Uterus (tissue), 4 donors: ENCODE measurements around the gene REN. TPM values are rescaled to one million over a fixed set of nuclear protein-coding genes. Genes with fewer than 3 reads are reported as not detected.

Experiments
- DNase-seq, 2 donors: peaks; one replicate each; pipeline ENCODE4 v3.0.0-alpha.2; 2019 to 2020
- H3K27ac ChIP-seq, 2 donors: fragments of 200-600 bp; sonication (generic); 1 replicate in 1 of 2; 2 replicates in 1 of 2; pipeline ENCODE4 v1.5.1; 2016 to 2018
- H3K27me3 ChIP-seq, 2 donors: fragments of 200-600 bp; sonication (generic); one replicate each; pipeline ENCODE4 v1.5.1; 2018 to 2019; ENCODE audit warnings: control low read depth in 1 of 2
- H3K36me3 ChIP-seq, 2 donors: fragments of 200-600 bp; sonication (generic); one replicate each; pipeline ENCODE4 v1.5.1; 2019; ENCODE audit warnings: control low read depth in 1 of 2
- H3K4me1 ChIP-seq, 2 donors: fragments of 200-600 bp; sonication (generic); one replicate each; pipeline ENCODE4 v1.5.1; 2018 to 2019; ENCODE audit warnings: control low read depth in 1 of 2
- H3K4me3 ChIP-seq, 2 donors: fragments of 200-600 bp; sonication (generic); 1 replicate in 1 of 2; 2 replicates in 1 of 2; pipeline ENCODE4 v1.5.1; 2018 to 2019; ENCODE audit warnings: mild to moderate bottlenecking in 1 of 2
- H3K9me3 ChIP-seq, 2 donors: fragments of 200-600 bp; sonication (generic); one replicate each; pipeline ENCODE4 v1.5.1; 2019; ENCODE audit warnings: control low read depth in 1 of 2
- CTCF ChIP-seq, 4 experiments: fragments of 200-600 bp in 2 of 4; fragments of 450-650 bp in 2 of 4; sonication (generic) in 2 of 4; IDR thresholded peaks; one replicate each; pipeline ENCODE4 v1.5.1; 2016 to 2019; ENCODE audit warnings: antibody characterized with exemption in 4 of 4, mild to moderate bottlenecking in 2 of 4, moderate library complexity in 1 of 4
- POLR2A ChIP-seq, 2 donors: fragments of 450-650 bp; IDR thresholded peaks; one replicate each; pipeline ENCODE4 v1.6.1; 2016; ENCODE audit warnings: antibody characterized with exemption in 2 of 2, mild to moderate bottlenecking in 1 of 2, moderate library complexity in 1 of 2
- intact Hi-C: fragments of 100-400 bp; cut with DNase I; formaldehyde crosslinking; loops from one replicate; pipeline ENCODE4 v1.15.1; 2023; ENCODE audit warnings: low total_unique reads
- total RNA-seq, 4 donors: library from RNA; depleted of rRNA in 3 of 4; stranded (reverse); fragments of >200 nt in 3 of 4; gene quantifications; one replicate each; pipeline versions ENCODE4 v1.1.0 to v1.2.4, GENCODE V29; 2014 to 2023
- donor health status: DM: yes; HTN: yes; CAD: no.

Gene REN
- total RNA-seq, 4 donors from 2014 or later, result 6.8 to 9.4 TPM; not detected in 2

- intact Hi-C loops, result no loop called here
- Histone ChIP-seq H3K36me3 (no peaks in the 10 kb centered on the region), H3K27me3 (no peaks in the 10 kb centered on the region), H3K27ac (no peak overlapping the region), H3K4me3 (no peak overlapping the region), H3K4me1 (no peaks in the 10 kb centered on the region), H3K9me3 (peaks cover 0 to 5% of the 10 kb centered on the region in 2 donors)
- no peak for TF ChIP-seq POLR2A (IDR thresholded peaks at IDR 0.05)
- TF ChIP-seq CTCF (IDR thresholded peaks at IDR 0.05), result no peak
- DNase-seq, result no peak
Measured at GRCh38 chr1:204172404-204173029, 6.4 kb upstream of the REN start.

DNA sequence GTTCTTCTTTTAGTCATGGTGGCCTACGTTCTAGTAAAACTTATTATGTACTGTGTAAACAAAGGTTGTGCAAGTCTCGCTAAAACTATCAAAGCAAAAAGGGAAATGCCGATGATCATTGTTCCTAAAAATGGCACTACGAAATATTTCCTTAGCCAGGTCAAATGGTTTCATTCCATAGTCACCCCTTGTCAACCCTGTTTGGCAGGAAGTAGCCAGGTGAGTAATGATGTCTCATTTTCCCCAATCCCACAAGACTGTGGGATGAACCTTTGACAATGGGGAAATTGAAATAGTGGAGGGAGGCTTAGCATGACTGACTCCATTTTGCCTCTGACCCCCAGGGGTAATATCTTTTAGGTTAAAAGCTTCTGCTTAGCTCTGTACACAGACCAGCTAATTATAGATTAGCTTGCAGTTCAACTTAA lies 5.6 kb upstream of the REN start:
- Histone ChIP-seq H3K27me3 (no peaks in the 10 kb centered on the region), H3K9me3 (peaks cover 0 to 5% of the 10 kb centered on the region in 2 donors), H3K36me3 (no peaks in the 10 kb centered on the region), H3K4me3 (no peak overlapping the region), H3K4me1 (no peaks in the 10 kb centered on the region), H3K27ac (no peak overlapping the region)
- TF ChIP-seq CTCF (IDR thresholded peaks at IDR 0.05), result no peak
- TF ChIP-seq POLR2A (IDR thresholded peaks at IDR 0.05), result no peak
- DNase-seq, result no peak
- intact Hi-C loops, result no loop called here

DNA sequence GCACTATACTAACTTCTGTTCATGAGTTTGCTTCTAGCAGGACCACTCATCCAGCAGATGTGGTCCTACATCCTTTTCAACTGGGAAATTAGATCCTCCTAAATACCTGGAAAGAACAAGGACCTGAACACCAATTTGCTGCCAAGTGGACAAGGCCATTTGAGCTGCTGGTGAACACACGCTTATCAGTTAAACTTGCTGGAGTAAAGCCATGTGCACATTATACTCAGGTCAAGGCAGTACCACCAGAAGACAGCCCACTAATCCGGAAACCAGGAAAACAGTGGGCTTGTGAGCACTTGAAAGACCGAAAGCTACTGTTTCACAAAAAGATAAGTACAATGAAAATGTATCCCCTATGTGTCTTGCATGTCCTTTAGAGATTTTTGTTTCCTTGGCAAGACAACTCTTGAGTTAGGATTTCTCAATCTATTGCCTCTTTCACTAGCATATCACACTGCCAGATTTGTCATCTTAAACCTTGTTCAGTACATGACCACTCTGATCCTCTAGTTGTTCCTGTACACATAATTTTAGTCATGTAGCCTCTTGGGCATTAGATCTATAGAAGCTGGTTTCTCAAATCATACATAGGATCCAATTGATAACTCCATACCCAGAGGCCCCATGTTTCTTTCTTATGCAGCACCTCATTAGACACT lies 4.5 kb upstream of the REN start:
- Histone ChIP-seq H3K9me3 (peaks cover 0 to 5% of the 10 kb centered on the region in 2 donors), H3K4me3 (no peak overlapping the region), H3K27ac (no peak overlapping the region), H3K36me3 (no peaks in the 10 kb centered on the region), H3K4me1 (no peaks in the 10 kb centered on the region), H3K27me3 (no peaks in the 10 kb centered on the region)
- DNase-seq, result no peak
- TF ChIP-seq POLR2A (IDR thresholded peaks at IDR 0.05), result no peak
- no peak for TF ChIP-seq CTCF (IDR thresholded peaks at IDR 0.05)
- intact Hi-C loops, result no loop called here

- Histone ChIP-seq H3K36me3 (no peaks in the 10 kb centered on the region), H3K9me3 (peaks cover 0 to 5% of the 10 kb centered on the region in 2 donors), H3K27me3 (no peaks in the 10 kb centered on the region), H3K27ac (no peak overlapping the region), H3K4me1 (no peaks in the 10 kb centered on the region), H3K4me3 (no peak overlapping the region)
- TF ChIP-seq CTCF (IDR thresholded peaks at IDR 0.05) (no peak), POLR2A (IDR thresholded peaks at IDR 0.05) (no peak)
- no peak for DNase-seq
- intact Hi-C loops, result no loop called here
Measured at GRCh38 chr1:204169858-204170257, 3.7 kb upstream of the REN start.

DNA sequence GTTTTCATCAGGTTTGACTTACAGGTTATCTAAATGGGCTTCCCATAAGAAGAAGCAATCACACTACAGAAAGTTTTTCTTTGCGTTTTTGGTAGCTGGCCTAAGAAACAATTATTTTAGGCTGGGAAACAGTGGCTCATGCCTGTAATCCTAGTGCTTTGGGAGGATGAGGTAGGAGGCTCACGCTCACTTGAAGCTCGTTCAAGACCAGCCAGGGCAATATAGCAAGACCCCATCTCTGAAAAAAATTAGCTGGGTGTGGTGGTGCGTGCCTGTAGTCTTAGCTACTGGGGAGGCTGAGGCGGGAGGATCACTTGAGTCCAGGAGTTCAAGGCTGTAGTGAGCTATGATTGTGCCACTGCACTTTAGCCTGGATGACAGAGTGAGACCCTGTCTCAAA lies 1.6 kb upstream of the REN start:
- Histone ChIP-seq H3K4me1 (no peaks in the 10 kb centered on the region), H3K4me3 (no peak overlapping the region), H3K27ac (no peak overlapping the region), H3K27me3 (no peaks in the 10 kb centered on the region), H3K9me3 (peaks cover 0 to 5% of the 10 kb centered on the region in 2 donors), H3K36me3 (no peaks in the 10 kb centered on the region)
- no peak for DNase-seq
- TF ChIP-seq CTCF (IDR thresholded peaks at IDR 0.05) (no peak), POLR2A (IDR thresholded peaks at IDR 0.05) (no peak)
- intact Hi-C loops, result no loop called here
